Measurements from ENCODE around the gene ACBD4. TPM values are rescaled to one million over a fixed set of nuclear protein-coding genes. Genes with fewer than 3 reads are reported as not detected.

Gene ACBD4
- total RNA-seq, 2 experiments from 2014 or later = 14.8 to 24.0 TPM

- Histone ChIP-seq H3K79me2 (ENCODE audit: insufficient read depth, low read depth, low read length) (no peaks in the 10 kb centered on the region), H3K36me3 (ENCODE audit: insufficient read depth, low read length) (peaks cover 94% of the 10 kb centered on the region), H3K27ac (ENCODE audit: low read depth, low read length, poor library complexity, severe bottlenecking) (no peak overlapping the region), H3K9me2 (ENCODE audit: insufficient read depth, low read length) (no peaks in the 10 kb centered on the region), H3K4me3 (ENCODE audit: low read depth, low read length, poor library complexity, severe bottlenecking) (no peak overlapping the region), H3K9me3 (ENCODE audit: low read length) (no peaks in the 10 kb centered on the region), H2AFZ (ENCODE audit: low read length) (no peak overlapping the region), H3K4me1 (ENCODE audit: insufficient read depth, low read length, poor library complexity, severe bottlenecking) (no peaks in the 10 kb centered on the region), H3K4me2 (ENCODE audit: low read length) (no peak overlapping the region), H4K20me1 (ENCODE audit: insufficient read depth, low read length) (no peaks in the 10 kb centered on the region)
- intact Hi-C loops (cut with micrococcal nuclease; ENCODE audit: unreplicated experiment) = no loop called here
- ChIA-PET CTCF (ENCODE audit: unreplicated experiment) (no interaction called here), POLR2A (no interaction called here)
- BruUV-seq (replicated peaks) = no TSS peak
- TF ChIP-seq EZH2phosphoT487 (IDR thresholded peaks at IDR 0.05; ENCODE audit: borderline replicate concordance, low read depth, low read length) = no peak
- no peak for TF ChIP-seq CTCF (conservative IDR thresholded peaks at IDR 0.05; ENCODE audit: low read length)
- no peak for DNase-seq (ENCODE audit: low spot score)
Observed at GRCh38 chr17:45101883-45102811, 33.3 kb upstream of the ACBD4 start.

- TF ChIP-seq CTCF (conservative IDR thresholded peaks at IDR 0.05; ENCODE audit: low read length) (no peak), EZH2phosphoT487 (IDR thresholded peaks at IDR 0.05; ENCODE audit: borderline replicate concordance, low read depth, low read length) (no peak)
- intact Hi-C loops (cut with micrococcal nuclease; ENCODE audit: unreplicated experiment) = no loop called here
- Histone ChIP-seq H3K4me2 (ENCODE audit: low read length) (no peak overlapping the region), H2AFZ (ENCODE audit: low read length) (no peak overlapping the region), H3K4me1 (ENCODE audit: insufficient read depth, low read length, poor library complexity, severe bottlenecking) (no peaks in the 10 kb centered on the region), H3K9me3 (ENCODE audit: low read length) (no peaks in the 10 kb centered on the region), H3K4me3 (ENCODE audit: low read depth, low read length, poor library complexity, severe bottlenecking) (no peak overlapping the region), H3K36me3 (ENCODE audit: insufficient read depth, low read length) (peaks cover 94% of the 10 kb centered on the region), H3K9me2 (ENCODE audit: insufficient read depth, low read length) (no peaks in the 10 kb centered on the region), H3K27ac (ENCODE audit: low read depth, low read length, poor library complexity, severe bottlenecking) (no peak overlapping the region), H3K79me2 (ENCODE audit: insufficient read depth, low read depth, low read length) (no peaks in the 10 kb centered on the region), H4K20me1 (ENCODE audit: insufficient read depth, low read length) (no peaks in the 10 kb centered on the region)
- POLR2A ChIA-PET = no interaction called here
- no peak for DNase-seq (ENCODE audit: low spot score)
- no TSS peak for BruUV-seq (replicated peaks)
- CTCF ChIA-PET (ENCODE audit: unreplicated experiment) = no interaction called here
Observed at GRCh38 chr17:45102856-45103255, 32.6 kb upstream of the ACBD4 start.

- Histone ChIP-seq H3K9me3 (ENCODE audit: low read length) (no peaks in the 10 kb centered on the region), H2AFZ (ENCODE audit: low read length) (no peak overlapping the region), H3K9me2 (ENCODE audit: insufficient read depth, low read length) (no peaks in the 10 kb centered on the region), H3K36me3 (ENCODE audit: insufficient read depth, low read length) (peaks cover 94% of the 10 kb centered on the region), H3K4me1 (ENCODE audit: insufficient read depth, low read length, poor library complexity, severe bottlenecking) (no peaks in the 10 kb centered on the region), H3K79me2 (ENCODE audit: insufficient read depth, low read depth, low read length) (no peaks in the 10 kb centered on the region), H3K27ac (ENCODE audit: low read depth, low read length, poor library complexity, severe bottlenecking) (no peak overlapping the region), H3K4me2 (ENCODE audit: low read length) (no peak overlapping the region), H3K4me3 (ENCODE audit: low read depth, low read length, poor library complexity, severe bottlenecking) (no peak overlapping the region), H4K20me1 (ENCODE audit: insufficient read depth, low read length) (no peaks in the 10 kb centered on the region)
- DNase-seq (ENCODE audit: low spot score) = no peak
- intact Hi-C loops (cut with micrococcal nuclease; ENCODE audit: unreplicated experiment) = no loop called here
- no TSS peak for BruUV-seq (replicated peaks)
- CTCF ChIA-PET (ENCODE audit: unreplicated experiment) = no interaction called here
- TF ChIP-seq EZH2phosphoT487 (IDR thresholded peaks at IDR 0.05; ENCODE audit: borderline replicate concordance, low read depth, low read length) (no peak), CTCF (conservative IDR thresholded peaks at IDR 0.05; ENCODE audit: low read length) (no peak)
- POLR2A ChIA-PET = no interaction called here
Observed at GRCh38 chr17:45103269-45103795, 32.2 kb upstream of the ACBD4 start.

All from OCI-LY7 (cell line).